HG03354 (cell line): Measurements from ENCODE around the gene MYO9B.
A peak's percentile ranks its signal among the peaks of the same experiment; 100 is the strongest.

Source experiments
- ATAC-seq: cut with Tn5 transposase; IDR thresholded peaks from one replicate; pipeline ENCODE4 v1.9.1; 2021; ENCODE audit warnings: mild to moderate bottlenecking; ENCODE audit not compliant: unreplicated experiment, poor library complexity, severe bottlenecking

MYO9B gene

GRCh38 chr19:17060802-17061201 is 14.8 kb upstream of the MYO9B start:
- no peak for ATAC-seq

DNA sequence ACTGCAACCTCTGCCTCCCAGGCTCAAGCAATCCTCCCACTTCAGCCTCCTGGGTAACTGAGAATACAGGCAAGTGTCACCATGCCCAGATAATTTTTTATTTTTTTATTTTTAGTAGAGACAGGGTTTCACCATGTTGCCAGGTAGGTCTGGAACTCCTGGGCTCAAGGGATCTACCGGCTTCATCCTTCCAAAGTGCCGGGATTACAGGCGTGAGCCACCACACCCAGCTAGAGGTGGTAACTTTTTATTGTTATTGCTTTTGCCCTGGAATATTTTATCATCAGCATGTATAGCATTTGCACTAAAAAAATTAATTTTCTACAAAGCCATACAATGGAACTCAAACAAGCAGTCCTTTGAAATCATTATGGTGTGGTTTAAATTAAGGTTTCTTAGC is 14.4 kb upstream of the MYO9B start:
- ATAC-seq: no peak

DNA sequence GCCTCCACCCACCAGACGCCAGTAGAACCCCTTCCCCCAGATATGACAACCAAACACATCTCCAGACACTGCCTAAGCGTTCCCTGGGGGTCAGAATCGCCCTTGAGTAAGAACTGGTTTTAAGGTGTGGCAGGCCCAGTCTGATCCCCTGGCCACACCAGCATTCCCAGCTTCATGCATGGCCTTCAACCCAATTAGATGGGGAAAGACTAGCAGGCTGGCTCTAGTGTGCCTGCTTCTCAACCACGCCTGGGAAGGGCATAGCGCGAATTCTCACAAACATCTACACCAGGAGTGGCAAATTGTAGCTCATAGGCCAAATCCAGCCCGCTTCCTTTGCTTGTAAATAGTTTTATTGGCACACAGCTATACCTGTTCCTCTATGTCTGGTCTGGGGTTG is 13.9 kb upstream of the MYO9B start:
- ATAC-seq: no peak

DNA sequence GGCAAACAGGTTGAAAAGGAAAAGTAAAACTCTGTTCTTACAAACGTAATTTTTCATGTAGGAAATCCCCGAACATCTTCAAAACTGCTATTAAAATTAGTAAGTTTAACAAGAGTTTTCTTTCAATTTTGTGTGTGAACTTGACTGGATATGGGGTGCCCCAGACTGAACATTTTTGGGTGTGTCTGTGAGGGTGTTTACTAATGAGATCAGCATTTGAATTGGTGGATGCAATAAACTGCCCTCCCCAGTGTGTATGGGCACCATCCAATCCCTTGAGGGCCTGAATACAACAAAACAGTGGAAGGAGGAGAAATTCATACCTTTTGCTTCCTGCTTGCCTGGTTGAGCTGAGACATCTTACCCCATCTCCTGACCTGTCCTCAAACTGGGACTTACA is 12.1 kb upstream of the MYO9B start:
- no peak for ATAC-seq

DNA sequence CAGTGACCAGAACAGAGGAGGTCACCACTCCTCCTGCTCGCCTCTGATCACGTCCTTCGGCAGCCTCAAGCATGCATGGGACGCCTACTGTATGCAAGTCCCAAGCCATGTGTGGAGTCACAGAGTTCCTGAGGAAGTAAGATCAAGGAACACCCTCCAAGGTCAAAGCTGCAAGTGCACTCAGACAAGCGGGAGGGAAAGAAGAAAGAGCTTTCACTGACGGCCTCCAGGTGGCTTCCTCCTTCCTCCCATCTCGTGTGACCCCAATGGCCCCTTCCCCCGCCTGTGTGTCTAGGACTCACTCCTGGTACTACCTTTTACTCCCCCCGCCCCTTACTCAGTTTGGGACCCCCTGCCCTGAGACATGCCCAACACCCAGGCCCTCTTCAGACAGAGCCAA is 6.4 kb upstream of the MYO9B start:
- ATAC-seq: no peak

DNA sequence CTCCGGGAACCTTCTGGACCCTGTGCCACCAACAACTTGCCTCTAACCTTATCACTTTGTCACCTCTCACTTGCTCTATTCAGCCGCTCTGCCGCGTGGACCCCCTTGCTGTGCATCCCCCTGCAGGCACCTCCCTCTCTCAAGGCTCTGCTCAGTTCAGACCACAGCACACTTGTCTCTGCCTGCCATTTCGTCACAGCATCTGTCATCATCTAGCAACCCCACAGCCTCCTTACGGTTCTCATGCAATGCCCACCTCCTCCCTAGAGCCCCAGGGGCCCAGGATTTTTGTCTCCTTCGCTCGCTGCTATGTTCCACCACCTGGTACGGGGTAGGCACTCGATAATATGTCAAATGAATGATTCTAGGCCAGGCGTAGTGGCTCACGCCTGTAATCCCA is 5.2 kb upstream of the MYO9B start:
- ATAC-seq: no peak

- ATAC-seq: no peak
Measured at GRCh38 chr19:17070912-17071311, 4.7 kb upstream of the MYO9B start.

DNA sequence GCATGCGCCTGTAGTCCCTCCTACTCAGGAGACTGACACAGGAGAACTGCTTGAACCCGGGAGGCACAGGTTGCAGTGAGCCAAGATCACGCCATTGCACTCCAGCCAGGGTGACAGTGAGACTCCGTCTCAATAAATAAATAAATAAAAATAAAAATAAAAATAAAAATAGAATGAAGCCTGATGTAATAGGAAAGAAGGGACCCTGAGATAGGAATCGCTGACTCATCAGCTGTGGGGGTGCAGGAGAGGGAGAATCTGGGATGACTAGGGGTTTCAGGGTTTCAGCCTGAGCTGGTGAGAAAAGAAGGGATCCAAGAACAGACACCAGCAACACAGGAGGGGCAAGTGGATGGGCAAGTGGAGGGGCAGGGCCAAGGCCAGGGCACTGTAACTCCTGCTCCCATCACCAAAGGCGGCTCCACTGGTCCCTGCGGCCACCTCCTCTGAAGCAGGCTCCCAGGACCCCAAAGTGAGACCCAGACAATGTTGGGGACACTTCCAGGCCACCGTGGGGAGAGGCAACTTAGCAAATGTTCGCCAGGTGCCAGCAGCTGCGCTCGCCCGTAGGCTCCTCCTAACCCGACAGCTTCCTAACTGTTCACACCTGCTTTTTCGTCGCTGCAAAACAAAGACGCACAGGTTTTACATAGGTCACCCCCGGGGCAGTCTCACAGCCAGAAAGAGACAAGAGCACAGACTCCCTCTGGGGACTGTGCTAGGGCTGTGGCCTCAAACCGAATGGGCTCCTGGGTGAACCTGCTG is 1.5 kb upstream of the MYO9B start:
- peak; percentile 11 for ATAC-seq

GRCh38 chr19:17074634-17075034 is 943 bp upstream of the MYO9B start:
- ATAC-seq: peak; percentile 3

DNA sequence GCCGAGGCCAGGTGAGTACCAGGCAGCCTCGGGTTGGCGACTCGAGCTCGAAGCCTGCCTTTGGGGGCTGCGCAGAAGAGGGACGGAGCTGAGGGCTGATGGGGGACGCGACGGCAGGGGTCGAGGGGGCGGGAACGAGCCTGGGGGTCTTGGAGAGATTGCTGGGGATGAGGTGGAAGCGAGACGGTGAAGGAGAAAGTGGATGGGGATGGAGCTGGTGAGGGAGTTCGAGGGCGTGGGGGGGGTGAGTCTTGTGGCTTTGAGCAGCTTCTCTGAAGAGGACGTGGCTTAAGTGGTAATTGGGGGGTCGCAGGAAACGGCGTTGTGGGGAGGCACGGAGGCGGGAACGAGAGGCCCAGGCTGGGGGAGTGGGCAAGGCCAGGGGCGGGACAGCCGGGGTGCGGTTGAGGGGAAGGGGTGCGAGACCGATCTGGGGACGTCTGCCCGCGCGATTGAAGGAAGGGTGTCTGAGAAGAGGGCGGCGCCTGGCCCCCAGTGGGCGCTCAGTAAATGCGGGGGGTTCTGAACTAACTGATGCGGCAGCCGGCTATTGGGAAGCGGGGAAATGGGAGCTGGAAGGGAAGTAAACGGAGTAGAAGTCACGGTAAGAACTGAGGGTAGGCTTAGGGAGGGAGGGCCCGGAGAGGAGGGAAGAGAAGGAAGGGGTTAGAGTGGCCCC is 426 bp downstream of the MYO9B start:
- no peak for ATAC-seq

GRCh38 chr19:17076543-17076991 is 990 bp downstream of the MYO9B start:
- ATAC-seq: no peak

- ATAC-seq: no peak
Measured at GRCh38 chr19:17077447-17078028, 2.0 kb downstream of the MYO9B start.

DNA sequence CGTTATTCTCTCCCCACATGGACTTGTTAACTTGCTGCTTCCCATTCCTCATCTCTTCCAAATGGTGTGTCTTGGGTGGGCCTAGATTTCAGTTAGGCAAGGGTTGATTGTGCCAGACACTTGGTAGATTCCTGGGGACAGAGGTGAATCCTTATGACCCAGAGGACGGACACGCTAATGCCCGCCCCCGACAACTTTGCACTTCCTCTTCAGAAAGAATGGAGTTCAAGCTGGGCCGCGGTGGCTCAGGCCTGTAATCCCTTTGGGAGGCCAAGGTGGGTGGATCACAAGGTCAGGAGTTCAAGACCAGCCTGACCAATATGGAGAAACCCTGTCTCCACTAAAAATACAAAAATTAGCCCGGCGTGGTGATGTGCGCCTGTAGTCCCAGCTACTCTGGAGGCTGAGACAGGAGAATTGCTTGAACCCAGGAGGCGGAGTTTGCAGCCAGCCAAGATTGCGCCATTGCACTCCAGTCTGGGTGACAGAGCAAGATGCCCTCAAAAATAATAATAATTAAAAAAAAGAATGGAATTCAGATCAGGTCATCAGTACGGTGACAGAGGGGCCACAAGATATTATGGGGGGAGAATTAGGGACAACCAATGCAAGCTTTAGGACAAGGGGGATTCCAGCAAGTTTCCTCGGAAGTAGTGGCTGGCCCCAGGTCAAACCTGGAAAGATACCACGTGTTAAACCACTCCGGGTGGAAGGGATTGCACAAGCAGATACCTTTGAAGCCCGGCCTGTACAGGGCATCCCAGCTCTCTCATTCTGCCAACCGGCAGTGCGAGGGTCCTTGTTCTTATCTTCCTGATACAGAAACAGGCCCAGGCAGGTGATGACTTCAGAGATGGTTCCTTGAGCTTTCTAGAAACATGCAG is 2.7 kb downstream of the MYO9B start:
- ATAC-seq: no peak

DNA sequence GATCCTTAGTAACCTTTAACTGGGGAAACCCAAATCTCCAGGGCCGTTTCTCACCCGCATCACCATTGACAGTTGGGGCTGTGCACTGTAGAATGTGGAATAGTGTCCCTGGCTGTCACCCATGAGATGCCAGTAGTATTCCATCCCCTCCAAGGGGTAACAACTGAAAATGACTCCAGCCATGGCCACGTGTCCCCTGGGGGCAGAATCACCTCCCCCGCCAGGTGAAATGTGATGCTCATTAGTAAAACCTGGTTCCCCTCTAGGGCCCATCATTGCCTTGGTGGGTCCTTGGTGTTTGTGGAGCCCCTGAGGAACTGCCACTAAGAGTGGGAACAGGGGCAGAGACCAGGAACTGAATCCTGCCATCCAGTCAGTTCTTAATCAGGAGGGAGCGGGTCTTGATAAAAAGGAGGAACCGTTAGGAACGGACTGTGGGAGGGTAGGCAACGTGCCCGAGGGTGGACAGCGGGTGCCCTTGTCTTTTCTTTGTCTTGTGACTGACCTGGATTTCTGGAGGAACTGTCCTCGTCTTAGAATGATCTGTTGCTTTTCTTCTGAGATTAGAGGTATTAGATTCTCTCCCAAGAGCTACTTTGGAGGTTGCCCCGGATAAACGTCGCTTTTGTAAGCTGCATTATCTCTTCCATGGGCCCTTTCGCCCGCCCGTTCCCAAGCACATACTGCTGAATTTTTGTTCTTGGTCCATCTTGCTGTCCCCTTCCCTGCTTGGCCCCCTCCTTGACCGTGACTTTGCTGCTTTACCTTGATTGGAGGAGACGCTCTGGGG is 3.5 kb downstream of the MYO9B start:
- no peak for ATAC-seq

- ATAC-seq: no peak
Measured at GRCh38 chr19:17079710-17080439, 4.3 kb downstream of the MYO9B start.

DNA sequence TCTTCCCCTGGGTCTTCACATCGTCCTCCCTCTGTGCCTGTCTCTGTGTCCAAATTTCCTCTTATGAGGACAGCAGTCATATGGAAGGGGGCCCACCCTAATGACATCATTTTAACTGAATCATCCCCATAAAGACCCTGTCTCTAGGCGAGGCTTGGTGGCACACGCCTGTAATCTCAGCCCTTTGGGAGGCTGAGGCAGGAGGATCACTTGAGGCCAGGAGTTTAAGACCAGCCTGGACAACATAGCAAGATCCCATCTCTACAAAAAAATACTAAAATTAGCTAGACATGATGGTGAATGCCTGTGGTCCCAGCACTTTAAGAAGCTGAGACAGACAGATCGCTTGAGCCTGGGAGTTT is 4.8 kb downstream of the MYO9B start:
- no peak for ATAC-seq

DNA sequence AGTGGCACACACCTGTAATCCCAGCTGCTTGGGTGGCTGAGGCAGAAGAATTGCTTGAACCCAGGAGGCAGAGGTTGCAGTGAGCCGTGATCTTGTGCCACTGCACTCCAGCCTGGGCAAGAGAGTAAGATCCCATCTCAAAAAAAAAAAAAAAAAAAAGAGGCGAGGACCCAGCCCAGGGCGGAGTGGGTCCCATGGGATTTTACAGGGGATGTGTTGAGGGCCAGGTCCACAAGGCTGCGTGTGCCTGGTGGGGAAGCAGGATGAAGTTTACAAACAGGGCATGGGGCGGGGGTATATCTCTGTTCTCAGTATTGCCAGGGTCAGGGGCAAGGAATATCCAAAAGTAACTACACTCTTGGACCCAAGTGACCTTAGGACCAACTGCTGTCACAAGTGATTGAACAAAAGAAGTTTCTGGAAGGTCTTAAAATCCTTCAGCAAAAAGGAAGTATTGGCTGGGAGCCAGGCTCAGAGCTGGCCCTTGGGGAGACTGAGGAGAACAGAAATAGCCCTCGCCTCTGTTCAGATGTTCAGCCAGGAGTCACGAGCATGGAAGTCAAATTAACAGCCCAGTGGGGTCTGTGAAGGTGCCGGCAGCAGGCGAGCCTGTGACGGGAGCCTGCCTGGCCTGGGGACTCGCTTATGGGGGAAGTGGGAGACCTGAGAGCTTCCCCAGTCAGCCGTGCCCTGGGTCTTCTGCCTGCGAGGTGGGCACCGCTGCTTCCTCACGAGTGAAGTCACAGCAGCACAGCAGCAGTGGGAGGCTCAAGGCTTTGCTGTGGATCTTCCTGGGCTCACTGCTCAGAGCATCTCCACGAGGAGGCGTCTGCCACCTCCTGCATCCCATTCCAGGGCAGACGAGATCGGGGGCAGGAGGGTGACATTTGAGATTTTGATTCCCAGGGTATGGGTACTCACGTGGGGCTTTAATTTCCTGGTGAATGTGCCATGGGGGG is 6.4 kb downstream of the MYO9B start:
- ATAC-seq: no peak

DNA sequence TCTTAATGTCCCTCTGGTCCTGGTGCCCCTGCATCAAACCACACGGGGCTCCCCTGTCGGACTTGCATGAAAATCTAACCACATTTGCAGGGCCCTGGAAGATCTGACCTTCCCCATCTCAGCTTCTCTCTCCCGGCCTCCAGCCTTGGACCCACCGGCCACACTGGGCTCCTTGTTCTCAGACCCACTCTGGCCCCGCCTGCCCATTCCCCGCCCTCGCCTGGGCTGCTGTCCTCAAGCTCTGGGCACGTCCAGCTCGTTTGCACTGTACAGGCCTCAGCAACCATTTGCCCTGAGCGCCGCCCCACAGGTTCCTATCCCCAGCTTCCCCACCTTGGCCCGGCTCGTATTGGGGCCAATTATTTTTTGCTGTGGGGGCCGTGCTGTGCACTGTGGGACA is 10.5 kb downstream of the MYO9B start:
- ATAC-seq: no peak
